GM21786 (cell line): ENCODE data around the gene SLC26A5.
A peak's percentile ranks its signal among the peaks of the same experiment; 100 is the strongest.

Source experiments
- ATAC-seq: cut with Tn5 transposase; IDR thresholded peaks from one replicate; pipeline ENCODE4 v1.9.1; 2021; ENCODE audit not compliant: unreplicated experiment

Gene SLC26A5

GRCh38 chr7:103348452-103348851 is 97.6 kb downstream of the SLC26A5 start:
- ATAC-seq: no peak

DNA sequence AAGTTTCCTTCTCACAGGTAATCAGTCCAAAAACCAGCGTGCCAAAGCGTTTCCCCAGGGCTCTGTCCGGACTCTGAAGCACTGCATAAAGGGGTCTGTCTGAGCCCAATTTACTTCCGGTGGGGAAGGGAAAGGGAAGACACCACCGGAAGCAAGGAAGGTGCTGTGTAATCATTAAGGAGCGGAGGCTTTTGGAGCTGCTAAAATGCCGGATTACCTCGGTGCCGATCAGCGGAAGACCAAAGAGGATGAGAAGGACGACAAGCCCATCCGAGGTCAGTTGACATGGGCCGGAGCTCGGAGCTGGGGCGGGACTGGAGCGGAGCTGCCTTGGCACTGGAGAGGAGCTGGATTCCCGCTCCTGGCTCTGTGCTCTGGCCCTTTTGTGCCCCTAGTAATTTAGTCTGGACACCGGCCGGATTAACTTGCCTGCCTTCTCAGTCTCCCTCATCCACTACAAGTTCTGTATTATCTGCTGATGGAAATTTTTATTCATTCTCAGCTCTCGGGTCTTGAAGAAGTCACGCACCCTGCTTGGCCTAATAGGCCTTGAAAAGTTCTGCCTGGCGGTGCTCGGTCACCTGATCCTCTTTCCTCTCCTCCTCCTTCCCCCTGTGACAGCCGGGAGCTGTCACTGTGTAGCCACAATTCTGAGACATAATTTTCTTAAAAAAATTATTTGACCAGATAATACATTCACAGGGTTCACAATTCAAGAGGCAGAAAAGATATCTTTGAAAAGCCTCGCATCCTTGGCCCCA is 98.3 kb downstream of the SLC26A5 start, which contains the start of gene PSMC2:
Gene PSMC2 (plus strand): TSS at position 137 of the 761 bp plus-strand sequence. CDS start 69 bp downstream, at position 206.
- ATAC-seq: peak; percentile 69

- no peak for ATAC-seq
Measured at GRCh38 chr7:103346396-103346795, 99.6 kb downstream of the SLC26A5 start.

DNA sequence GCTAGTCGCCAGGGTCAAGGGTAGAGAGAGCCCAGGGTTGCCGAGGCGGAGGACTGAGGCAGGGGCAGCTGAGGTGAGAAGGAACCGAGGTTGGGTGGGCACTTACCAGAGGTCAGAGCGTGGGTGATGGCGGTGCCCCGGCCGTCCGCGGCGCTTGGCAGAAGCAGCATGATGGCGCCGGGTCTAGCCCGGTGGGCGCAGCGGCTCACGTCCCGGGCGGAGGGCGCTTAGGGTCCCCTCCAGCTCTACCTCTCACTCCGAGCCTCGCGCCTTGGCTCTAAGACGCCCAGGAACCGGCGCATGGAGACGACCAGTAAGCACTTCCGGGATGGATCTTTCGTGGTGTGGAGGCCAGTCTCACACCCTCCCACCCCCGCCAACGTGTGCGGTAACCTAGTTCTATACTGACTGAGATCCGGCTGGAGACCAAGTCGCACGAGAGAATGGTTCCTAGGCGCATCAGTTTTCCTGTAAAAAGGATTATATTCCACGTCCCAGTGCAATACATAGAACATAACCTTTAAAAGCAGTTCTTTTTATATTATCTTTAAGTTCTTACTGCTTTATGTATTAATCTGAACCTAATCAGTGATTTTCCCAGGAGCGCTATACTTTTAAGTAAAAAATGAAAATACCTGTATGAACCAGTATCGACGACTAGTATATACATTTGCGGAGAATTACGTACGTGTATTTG is 101.4 kb downstream of the SLC26A5 start, which contains the start of gene DNAJC2:
Gene DNAJC2 (minus strand): TSS at position 315 of the 697 bp plus-strand sequence. CDS start 145 bp downstream, at position 170.
- ATAC-seq: peak; percentile 75

- ATAC-seq: no peak
Measured at GRCh38 chr7:103343758-103344452, 102.1 kb downstream of the SLC26A5 start.

DNA sequence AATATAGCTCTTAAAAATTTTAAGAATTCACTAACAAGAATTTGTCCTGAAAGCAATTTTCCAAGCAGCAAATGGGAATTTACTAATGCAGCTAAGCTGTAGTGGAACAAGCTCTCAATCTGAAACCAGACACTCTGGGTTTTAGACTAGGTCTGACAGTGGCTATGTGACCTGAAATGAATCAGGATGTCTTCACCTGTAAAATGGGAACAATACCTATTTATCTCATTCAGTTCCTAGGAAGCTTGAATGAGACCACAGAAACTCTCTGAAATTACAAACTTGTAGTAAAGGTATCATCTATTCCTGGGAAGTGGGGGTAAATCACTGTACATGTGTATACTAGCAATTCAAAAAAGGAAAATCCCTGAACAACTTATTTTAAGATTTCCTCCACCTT is 102.7 kb downstream of the SLC26A5 start:
- no peak for ATAC-seq

DNA sequence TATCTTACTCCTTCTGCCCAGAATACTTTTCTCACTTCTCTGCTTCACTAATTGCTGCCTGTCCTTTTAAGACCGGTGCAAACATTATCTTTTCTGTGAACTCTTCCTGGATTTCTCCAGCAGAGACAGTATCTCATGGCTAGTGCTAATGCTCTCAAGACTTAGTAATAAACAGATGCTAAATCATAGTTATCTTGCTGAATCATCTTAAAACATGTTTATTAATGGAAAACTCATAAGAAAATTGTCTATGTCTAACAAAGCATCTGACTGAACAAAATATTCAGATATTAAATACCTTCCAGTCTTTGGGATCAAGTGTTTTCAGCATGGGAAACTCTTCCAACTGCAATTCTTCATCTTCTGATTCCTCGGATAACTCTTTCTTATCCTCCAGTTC is 104.5 kb downstream of the SLC26A5 start:
- no peak for ATAC-seq

GRCh38 chr7:103338864-103339263 is 107.1 kb downstream of the SLC26A5 start:
- no peak for ATAC-seq

DNA sequence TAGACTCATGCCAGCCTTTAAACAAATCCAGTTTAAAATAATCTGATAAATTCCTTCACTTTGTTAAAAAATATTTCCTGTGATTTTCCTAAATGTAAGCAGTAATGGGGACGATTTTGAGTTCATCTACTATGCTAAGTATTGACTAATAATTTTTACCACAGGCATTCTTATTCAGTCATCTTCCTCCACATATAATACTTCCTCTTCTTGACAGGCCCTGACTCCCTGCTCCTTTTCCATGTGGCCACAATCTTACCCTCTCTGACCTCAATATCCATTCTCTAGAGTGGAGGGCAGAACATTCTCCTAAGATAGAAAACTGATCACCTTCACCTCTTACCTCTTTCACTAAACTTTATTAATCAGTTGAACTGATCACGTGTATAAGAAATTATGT is 109.2 kb downstream of the SLC26A5 start:
- no peak for ATAC-seq

- no peak for ATAC-seq
Measured at GRCh38 chr7:103325744-103326143, 120.3 kb downstream of the SLC26A5 start.
